HG02884 (cell line): Measurements from ENCODE around the gene CTSD.

Source experiments
- ATAC-seq: cut with Tn5 transposase; IDR thresholded peaks from one replicate; pipeline ENCODE4 v1.9.1; 2021; ENCODE audit warnings: mild to moderate bottlenecking, moderate library complexity; ENCODE audit not compliant: unreplicated experiment

Gene CTSD

DNA sequence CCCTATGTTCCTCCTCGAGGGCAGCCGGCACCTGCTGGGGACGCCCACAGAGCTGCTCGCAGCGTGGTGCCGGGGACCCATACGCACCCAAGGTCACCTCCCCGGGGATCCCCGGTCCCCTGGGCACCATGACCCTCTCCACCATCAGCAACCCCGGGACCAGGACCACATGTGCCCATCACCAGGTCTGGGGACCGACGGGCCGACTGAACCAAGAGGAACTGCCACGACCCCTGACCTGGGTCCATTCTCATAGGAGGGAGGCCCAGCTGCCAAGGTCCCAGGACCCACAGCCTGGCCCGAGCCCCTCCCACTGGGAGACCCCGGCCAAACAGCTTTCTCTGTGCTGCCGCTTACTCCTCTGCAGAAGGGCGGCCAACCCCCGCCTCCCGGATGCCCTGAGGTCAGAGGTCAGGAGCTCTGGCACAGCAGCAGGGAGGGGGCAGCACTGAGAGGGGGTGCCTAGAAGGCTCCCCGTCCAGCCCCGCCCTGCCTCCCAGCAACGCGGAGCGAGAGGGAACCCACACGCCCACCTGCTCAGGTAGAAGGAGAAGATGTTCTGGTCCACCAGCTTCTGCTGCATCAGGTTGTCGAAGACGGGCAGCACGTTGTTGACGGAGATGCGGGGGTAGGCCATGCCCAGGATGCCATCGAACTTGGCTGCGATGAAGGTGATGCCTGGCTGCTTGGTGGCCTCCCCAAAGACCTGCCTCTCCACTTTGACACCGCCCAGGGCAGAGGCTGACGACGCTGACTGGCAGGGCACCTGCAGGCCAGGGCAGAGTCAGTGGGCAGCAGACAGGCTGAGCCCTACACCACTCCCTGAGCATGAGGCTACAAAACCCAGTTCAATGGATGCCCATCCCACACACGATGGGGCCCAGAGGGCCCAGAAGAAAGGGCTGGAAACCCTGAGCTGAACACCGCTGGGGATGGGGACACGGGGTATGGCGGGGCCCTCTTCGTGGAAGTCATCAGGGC lies 6.6 kb downstream of the CTSD start:
- no peak for ATAC-seq

DNA sequence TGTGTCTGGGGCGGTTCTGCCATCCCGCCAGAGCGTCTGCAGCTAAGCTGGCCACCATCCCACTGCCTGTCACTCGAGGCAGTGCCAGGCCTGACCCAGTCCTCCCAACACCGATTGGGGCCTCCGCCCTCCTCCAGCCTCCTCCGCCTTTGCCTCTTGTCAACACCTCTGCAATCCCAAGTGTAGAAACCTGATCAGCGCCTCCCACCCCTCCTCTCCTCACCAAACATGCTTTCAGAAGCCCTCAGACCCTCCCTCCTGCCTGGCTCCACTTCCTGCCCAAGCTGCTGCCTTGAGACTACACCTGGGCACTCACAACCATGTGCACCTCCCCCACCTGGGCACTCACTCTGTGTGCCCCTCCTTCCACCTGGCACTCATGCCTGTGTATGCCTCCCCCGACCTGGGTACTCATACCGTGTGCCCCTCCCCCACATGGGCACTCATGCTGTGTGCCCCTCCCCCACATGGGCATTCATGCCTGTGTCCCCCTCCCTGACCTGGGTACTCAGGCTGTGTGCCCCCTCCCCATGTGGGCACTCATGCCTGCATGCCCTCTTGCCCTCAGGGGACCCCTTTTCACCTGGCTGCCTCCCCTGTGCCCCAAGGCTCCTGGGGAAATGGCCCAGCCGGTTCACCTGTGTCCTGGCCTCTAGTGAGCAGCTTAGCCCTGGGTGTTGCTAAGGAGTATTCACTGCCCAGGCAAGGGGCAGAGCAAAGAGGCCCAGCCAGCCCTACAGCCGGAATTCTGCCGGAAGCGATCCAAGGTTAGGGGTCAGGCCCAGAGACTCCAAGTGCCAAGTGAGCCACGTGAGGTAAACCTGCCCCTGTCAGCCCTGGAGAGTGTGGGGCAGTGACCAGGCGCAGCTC lies 7.8 kb downstream of the CTSD start:
- no peak for ATAC-seq

- ATAC-seq, result no peak
Measured at GRCh38 chr11:1755344-1755691, 8.4 kb downstream of the CTSD start.

GRCh38 chr11:1754376-1755150 lies 9.2 kb downstream of the CTSD start:
- no peak for ATAC-seq

- ATAC-seq, result no peak
Measured at GRCh38 chr11:1753929-1754305, 9.8 kb downstream of the CTSD start.

DNA sequence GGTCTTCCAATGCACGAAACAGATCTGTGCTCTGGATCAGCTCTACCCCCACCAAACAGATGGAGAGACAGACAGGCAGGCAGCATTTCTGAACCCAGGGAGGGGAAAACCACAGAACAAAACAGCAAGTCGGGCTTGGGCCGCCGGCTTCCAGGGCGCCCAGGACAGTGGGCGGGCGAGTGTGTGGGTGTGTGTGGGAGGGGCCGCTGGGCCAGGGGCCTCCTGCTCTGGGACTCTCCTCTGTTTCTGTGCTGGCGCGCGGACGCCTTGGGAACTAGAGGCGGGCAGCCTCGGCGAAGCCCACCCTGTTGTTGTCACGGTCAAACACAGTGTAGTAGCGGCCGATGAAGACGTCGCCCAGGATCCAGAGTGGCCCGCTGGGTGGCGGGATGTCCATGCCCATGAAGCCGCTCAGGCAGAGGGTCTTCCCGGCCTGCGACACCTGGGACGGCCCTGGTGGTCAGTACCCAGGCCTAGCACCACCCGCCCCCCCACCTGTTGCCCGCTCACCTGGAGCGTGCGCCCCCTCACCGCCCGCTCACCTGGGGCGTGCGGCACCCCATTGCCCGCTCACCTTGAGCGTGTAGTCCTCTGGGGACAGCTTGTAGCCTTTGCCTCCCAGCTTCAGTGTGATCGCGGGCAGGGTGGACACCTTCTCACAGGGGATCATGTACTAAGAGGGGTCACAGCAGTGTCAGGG lies 10.3 kb downstream of the CTSD start:
- ATAC-seq, result no peak

GRCh38 chr11:1752907-1753228 lies 10.9 kb downstream of the CTSD start:
- no peak for ATAC-seq

DNA sequence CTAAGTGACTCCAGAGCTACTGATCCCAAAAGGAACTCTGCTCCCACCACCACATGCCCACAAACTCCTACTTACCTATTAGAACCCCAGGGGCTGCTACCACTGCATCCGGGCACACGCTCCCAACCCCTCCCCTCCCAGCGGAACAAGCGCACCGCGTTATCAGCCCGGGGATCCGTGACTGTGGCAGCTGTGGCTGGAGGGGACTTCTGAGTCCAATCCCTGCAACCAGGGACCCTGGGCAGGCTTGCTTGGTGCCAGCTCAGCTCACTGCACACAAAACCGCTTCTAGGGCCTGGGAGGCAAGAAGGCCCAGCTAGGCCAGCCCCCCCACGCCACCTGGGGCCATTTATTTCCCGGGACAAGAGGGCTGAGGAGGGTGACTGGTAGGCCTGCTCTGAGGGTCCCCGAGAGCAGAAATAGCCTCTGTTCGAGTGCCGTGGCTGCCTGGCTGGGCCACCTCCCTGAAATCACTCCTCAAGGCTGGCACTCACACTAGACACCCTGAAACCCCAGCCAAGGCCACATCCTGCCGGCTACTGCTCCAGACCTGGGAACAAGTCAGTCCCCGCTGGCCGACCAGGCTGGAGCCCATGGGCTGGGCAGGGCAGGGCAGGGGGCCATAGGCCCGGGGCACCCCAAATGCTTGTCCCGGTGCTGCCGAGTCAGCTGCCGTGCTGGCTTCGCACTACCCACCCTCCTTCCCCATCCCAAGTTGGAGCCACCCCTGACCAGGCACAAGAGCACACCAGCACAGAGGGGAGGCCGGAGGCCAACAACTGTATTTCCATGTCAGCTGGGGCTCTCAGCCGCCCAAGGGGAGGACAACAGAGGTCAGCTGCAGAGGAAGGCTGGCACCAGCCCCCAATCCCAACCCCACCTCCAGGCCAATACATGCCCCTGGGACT lies 11.5 kb downstream of the CTSD start:
- ATAC-seq, result no peak

DNA sequence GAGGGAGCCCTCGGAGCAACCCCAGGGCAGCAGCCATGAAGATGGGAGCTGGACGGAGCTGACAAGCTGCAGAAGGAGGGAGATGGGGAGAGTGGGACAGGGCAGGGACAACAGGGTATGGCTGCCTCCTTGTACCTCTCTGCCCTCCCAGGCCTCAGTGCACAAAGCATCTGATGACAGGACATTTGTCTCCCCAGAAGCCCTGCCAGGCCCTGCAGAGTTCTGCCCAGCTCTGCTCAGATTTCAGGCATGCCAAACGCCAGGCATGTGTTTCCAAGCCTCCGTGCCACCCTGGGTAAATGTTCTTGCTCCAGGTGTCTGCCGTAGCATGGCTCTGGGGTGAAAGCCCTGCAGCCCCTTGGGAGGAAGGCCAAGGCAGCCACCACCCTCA lies 12.2 kb downstream of the CTSD start:
- no peak for ATAC-seq

DNA sequence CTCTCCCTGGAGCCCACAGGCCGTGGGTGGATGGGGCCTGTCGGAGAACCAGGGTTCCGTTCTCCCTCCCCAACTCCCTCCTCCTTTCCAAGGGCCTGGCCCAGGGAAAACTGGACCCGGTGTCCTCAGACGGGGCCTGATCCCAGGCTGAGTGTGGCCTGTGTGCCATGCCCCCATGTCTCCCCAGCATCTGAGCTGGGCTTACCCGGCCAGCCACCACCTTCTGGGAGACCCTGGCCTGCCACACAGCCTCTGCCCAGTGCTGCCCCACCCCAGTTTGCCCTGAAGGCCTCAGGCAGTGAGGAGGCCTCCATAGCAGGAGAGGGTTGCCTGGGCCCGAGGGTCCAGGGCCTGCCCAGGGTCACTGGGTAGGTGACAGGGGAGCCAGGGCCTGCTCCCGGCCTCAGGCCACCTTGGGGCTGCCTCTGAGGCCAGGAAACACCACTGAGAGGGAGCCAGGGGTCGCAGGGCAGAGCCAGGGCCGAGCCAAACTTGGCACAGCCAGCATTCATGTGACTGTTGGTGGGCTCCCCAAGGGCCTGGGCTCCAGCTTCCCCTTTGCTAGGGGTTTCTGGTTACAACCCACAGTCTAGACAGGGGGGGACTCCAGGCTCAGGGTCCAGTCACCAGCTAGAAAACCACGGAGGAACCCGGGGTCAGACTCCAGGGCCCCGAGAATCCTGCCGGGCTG lies 12.7 kb downstream of the CTSD start:
- ATAC-seq, result no peak

DNA sequence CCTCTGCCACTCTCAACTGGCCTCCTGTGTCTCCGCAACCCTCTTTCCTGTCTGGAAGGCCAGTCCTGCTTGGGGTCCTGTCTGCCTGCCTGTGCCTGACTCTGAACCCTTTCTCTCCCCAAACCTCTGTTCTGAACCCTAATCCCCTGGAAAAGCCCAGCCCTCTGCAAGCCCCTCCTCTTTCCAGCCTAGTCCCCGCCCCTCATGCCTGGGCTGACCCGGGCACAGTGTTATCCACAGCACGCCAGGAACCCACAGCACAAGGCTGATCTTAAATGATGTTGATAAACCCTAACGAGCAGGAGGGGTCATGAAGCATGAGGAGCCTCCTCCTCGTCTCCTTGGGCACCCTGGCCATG lies 13.3 kb downstream of the CTSD start, which contains the start of gene IFITM10:
Gene IFITM10 (minus strand): TSS at position 115 of the 359 bp plus-strand sequence. CDS start 153 bp downstream, outside the sequence.
- ATAC-seq, result no peak

- ATAC-seq, result no peak
Measured at GRCh38 chr11:1749395-1750351, 14.1 kb downstream of the CTSD start.

DNA sequence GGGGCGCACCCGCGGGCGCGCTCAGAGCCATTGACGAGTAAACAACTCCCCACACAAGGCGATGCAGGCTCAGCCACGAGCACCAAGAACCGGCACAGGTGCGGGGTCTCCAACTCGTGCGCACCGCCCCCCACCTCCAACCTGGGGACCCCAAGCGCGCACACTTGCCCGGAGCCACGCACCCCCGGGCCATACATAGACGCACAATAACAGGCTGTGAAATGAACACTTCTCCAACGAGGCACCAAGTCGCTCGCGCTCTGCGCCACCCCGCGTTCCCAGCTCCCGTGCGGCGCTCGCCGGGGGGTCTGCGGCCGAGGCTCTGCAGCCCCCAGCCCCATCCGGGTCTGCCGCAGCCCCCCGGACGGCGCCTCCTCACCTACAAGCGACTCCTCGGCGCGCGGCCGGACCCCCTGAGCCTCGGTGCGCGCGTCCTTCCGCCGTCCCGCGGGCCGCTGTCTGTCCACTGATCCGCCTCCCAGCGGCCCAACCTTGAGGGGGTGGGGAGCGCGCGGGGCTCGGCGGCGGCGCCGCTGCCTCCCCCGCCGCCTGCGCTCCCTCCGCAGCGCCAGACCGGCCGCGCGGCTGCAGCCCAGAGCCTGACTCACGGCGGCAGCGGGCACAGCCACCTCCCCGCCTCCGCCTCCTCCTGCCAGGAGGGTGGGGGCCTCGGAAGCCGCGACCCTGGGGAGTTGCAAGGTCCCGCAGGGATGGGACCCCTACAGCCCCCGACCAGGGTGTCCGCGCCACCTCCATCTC lies 14.9 kb downstream of the CTSD start:
- no peak for ATAC-seq

DNA sequence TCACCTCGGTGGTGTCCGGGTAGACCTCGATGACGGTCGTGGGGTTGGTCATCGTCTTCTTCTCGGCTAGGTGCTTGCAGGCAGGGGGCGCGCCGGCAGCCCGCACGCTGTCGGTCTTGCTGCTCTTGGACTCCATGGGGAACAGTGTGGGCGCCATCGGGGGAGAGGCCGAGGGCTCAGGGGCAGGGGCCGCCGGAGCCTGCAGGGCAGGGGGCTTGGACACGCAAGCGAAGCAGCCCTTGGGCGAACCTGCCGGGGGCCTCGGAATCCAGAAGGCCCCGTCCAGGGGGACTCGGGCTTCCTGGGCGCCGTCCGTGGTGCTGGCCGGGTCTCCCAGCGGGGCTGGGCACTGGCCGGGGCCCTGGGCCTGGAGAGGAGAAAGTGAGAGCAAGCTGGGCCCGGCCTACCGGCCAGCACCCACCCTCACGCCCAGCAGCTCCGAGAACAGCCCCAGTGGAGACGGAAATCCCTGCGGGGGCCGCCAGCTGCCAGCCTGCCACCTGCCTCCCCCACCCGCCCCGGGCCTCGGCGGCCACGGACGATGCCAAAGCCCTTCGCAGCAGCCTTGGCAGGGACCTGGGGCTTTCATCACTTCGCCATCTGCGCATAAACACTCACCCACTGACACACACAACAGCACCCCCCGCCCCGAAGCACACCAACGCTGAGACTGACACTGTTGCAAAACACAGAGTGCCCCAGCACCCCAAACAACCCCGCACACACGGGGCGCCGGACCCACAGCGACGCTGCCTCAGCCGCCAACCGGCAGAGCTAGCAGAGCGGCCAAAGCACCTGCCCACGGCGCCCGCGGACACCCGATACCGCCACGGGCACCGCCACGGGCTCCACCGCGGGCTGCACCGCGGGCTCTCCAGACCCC lies 15.7 kb downstream of the CTSD start:
- no peak for ATAC-seq

DNA sequence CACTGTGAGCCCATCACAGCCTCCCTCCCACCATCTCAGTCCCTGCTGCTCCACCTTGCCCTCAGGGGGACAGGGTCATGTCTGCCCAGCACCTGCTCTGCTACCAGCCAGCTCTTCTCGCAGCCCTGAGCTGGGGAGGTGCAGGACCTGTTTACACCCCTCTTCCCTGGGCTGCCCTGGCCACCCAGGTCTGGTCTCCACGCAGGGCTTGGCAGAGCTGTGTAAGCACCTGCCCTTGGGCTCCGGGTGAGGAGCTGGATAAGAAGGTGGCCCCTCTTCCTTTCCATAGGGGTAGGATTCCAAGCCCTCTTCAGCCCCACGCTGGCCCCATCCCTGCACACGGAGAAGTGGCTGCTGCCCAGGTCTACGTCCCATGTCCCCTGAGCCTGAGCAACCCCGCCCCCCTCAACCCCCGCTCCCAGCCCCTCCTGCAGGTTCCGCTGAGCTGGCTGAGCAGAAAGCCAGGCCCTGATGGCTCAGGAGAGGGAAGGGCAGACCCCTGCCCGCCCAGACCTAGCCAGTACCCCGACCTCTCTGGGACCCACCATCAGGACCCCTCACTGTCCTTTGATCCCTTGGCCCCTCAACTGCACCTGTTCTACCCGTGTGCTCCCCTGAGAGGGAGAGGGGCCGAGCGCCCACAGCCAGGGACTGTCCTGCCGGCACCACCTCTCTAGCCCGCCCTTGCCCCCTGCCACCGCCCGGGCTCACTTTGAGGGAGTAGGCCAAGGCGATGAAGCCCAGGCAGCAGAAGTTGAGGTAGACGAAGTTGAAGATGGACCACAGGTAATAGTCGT lies 16.6 kb downstream of the CTSD start:
- no peak for ATAC-seq
